HG03066 (cell line): Measurements from ENCODE around the gene CRTC3.

ENCODE experiments used
- ATAC-seq: cut with Tn5 transposase; IDR thresholded peaks from one replicate; pipeline ENCODE4 v1.9.1; 2021; ENCODE audit warnings: low read depth; ENCODE audit not compliant: unreplicated experiment

The CRTC3 gene

GRCh38 chr15:90691369-90691768 lies 161.6 kb downstream of the CRTC3 start:
- ATAC-seq = no peak

GRCh38 chr15:90691982-90692773 lies 162.5 kb downstream of the CRTC3 start:
- ATAC-seq = peak; percentile 67
